Non-pigmented ciliary epithelial cell (primary cell): Measurements from ENCODE around the gene KRT38.
"Not testable (repeated sequence)": the region's sequence is repeated elsewhere in the genome, so short reads cannot be mapped to it uniquely, and the experiment has no call there.

Experiments
- DNase-seq: peaks from one replicate; pipeline ENCODE4 v3.0.0-alpha.2; 2010; ENCODE audit warnings: low read depth

Gene KRT38

DNA sequence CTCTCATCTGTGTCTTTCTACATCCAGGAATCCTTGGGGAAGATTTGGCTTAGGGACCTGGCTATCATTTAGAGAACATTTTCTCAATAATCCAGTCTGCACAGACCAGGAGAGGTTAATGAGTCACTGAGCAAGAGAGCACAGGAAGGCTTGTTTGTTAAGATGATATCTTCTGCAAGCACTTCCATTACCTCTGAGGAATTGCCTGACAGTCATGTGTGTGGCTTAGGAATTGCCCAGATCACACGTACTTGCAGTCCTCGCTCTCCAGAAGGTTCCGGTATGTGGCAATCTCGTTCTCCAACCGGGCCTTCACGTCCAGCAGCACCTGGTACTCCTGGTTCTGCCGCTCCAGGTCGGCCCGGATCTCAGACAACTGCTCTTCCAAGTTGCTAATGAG is 19.7 kb downstream of the KRT38 start:
- DNase-seq = peak; percentile 52

GRCh38 chr17:41420134-41420533 is 20.6 kb downstream of the KRT38 start:
- DNase-seq = no peak

GRCh38 chr17:41419716-41420115 is 21.1 kb downstream of the KRT38 start:
- no peak for DNase-seq

GRCh38 chr17:41418116-41418860 is 22.5 kb downstream of the KRT38 start:
- no peak for DNase-seq

DNA sequence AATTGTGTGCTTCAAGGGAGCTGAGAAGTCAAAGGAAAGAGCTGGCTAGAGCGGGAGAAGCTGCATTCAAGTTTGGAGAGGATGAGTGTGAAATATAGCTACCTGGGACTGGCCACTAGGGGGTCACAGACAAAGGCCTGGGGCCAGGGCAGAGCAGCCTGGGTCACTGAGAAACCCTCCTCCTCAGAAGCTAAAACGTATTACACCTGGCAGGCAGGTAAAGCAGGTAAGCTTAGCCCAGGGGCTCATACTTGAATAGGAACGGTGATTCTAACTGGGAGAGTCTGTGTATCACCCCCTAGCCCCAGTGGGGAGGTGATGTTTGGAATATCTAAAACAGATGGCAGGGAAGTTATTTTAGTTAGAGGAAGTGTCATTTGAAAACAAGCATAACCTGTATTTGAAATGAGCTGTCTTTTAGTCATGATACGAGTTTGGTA is 23.2 kb downstream of the KRT38 start:
- no peak for DNase-seq

GRCh38 chr17:41417127-41417526 is 23.7 kb downstream of the KRT38 start:
- no peak for DNase-seq

DNA sequence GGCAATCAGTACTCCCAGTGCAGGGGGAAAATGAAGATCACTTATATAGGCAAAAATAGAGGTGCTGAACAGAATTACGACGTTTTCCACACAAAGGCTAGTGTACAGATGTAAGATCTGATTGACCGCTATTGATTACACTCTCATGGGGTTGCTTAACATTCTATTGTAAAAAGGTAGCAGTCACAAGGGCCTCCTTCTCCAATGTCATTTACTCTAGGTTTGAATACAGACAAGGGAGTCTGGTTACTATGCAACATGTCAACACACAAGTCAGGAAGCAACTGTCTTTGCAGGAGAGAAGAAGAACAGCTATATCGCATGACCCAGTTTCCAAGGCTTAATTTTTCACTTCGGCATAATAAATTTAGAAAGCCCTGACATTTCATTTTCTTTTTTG is 24.3 kb downstream of the KRT38 start:
- no peak for DNase-seq

DNA sequence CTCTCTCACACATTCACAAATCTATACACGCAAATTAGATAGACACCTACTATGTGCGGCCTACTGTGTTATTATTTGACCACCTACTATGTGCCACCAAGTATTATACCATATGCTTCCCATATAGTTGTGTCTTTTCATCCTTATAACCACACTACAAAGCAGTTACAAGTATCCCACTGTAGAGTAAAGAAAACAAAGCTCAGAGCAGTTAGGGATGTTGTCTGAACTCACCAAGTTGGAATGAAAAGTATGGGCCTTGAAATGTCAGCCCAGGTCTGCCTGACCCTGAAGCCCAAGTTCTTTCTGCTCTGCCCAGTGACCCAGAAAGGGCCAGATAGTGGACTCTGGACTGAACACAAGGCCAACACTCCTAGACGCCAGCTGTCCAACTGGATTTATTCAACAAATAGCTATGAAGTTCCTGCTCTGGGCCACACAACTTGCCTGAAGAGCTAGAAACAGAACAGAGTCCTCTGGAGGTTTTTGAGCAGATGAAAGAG is 24.9 kb downstream of the KRT38 start:
- DNase-seq = peak; percentile 41

- no peak for DNase-seq
Measured at GRCh38 chr17:41415411-41415810, 25.4 kb downstream of the KRT38 start.

DNA sequence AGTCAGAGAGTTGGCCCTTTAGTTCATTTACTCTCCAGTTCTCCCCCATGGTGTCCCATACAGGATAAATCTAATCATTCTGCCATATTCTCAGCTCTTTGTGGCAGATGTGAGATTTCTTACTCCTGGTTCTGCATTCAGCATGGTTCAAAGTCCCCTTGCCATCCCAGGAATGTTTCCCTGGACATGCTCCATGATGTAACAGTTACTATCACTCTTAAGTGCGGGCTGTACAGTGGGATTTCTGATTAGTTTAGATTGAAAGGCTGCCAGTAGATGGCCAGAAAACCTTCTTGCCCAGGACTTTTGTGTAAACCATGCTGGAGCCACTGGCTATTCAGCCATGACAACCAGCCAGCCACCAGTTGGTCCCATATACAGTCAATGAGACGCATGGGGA is 26.8 kb downstream of the KRT38 start:
- DNase-seq = no peak

- no peak for DNase-seq
Measured at GRCh38 chr17:41413353-41413957, 27.3 kb downstream of the KRT38 start.

DNA sequence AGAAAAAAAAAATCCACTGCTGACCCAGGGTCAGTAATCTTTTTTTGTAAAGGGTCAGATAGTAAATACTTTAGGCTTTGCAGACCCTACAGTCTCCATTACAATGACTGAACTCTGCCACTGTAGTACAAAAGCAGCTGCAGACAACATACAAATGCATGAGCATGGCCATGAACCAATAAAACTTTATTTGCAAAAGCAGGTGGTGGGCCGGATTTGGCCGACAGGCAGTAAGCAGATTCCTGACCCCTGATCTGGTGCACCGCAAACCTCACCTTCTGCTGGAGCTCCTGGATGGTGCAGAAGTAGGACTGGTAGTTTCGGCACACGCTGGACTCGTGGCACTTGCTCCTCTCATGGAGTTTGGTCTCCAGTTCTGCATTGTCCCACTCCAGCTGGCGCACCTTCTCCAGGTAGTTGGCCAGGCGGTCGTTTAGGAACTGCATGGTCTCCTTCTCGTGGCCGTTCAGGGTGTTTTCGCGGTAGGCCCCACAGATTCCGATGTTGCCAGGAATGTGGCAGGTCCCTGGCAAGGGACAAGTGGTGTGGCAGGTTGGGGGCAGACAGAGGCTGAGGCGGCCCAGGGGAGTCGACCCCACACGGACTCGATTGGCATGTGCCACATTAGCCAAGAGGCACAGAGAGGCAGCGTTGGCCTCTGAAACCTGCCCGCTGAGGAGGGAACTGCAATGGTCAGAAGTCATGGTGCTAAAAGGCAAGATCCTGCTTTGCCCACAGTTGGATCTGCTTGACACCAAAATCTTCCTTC is 29.5 kb downstream of the KRT38 start:
- DNase-seq = no peak

DNA sequence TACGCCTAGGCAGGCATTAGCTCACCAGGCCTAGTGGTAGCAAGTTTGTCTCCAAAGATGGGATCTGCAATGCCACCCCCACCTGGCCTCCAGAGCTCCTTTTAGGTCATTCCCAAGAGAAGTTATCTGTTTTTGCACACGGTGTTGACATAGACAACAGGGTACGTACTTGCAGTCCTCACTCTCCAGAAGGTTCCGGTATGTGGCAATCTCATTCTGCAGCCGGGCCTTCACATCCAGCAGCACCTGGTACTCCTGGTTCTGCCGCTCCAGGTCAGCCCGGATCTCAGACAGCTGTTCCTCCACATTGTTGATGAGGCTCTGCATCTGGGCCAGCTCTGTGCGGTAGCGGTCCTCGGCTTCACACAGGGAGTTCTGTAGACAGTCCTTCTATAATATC is 33.6 kb downstream of the KRT38 start:
- no peak for DNase-seq

DNA sequence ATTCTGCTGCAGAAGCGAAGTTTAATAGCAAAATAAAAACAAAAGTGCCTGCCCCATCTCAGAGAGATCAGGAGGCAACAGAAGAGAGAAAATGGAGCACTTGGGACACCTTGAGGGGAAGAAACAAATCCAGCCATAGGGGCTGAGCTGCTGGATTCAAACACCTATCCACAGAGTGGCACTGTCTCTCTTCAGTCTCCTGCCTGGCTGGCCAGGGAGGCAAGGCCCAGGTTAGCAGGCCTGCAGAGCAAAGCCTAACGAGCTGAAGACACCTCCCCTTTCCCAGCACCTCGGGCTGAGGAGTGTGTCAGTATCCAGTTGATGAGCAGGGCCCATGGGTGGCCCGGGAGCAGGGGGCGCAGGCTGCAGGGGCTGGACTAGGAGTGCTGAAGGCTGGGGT is 34.6 kb downstream of the KRT38 start:
- no peak for DNase-seq

- DNase-seq = peak; percentile 93
Measured at GRCh38 chr17:41404024-41404671, 36.6 kb downstream of the KRT38 start.

- no peak for DNase-seq
Measured at GRCh38 chr17:41403404-41404023, 37.3 kb downstream of the KRT38 start.

GRCh38 chr17:41402161-41402560 is 38.6 kb downstream of the KRT38 start:
- no peak for DNase-seq

DNA sequence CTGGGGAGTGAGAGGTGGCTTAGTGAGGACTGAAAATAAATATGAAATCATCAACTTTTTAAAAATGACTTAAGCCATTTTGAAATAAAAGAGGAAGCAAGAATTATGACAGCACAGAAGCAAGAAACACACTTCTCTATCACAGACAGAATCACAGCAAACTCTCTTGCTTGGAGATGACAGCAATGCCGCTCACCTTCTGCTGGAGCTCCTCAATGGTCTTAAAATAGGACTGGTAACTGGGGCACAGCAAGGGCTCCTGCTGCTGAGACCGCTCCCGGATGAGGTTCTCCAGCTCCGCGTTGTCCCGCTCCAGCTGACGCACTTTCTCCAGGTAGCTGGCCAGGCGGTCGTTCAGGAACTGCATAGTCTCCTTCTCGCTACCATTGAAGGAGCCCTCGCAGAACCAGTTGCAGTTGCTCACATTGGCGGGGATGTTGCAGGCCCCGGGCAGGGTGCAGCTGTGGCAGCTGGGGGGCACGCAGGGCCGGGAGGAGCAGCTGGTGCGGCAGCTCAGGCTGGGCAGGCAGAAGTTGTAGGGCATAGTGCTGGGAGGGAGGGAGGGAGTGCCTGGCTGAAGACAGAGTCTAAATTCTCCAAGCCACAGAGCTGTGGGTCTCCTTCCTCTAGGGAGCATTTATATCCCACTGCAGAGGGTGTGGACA is 43.7 kb downstream of the KRT38 start, which contains the start of gene KRT31:
TSS of gene KRT31 (minus strand) at position 613 of the 665 bp plus-strand sequence. CDS start at position 544, 69 bp downstream.
- no peak for DNase-seq

- DNase-seq = no peak
Measured at GRCh38 chr17:41396340-41396739, 44.4 kb downstream of the KRT38 start.

- DNase-seq = no peak
Measured at GRCh38 chr17:41395611-41396010, 45.2 kb downstream of the KRT38 start.

DNA sequence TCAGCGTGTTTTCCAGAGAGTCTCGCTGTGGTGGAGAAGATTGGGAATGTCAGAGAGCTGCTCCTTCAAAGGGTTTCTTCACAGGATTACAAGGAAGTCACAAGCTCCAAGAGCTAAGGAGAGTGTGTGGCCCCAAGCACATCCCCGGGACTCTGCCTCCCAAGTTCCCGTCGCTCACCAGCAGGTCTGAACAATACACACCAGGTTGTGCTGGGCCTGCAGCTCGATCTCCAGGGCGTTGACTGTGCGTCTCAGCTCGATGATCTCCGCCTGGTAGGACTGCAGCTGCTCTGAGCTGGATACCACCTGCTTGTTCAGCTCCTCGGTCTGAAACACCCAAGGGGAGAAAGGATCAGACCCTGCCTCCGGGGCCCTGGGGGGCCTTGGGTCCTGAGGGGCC is 45.7 kb downstream of the KRT38 start:
- not testable (repeated sequence) for DNase-seq
